ENCODE results near the gene TMTC1. TPM values are rescaled to one million over a fixed set of nuclear protein-coding genes. Genes with fewer than 3 reads are reported as not detected.

TMTC1 gene
- total and polyA plus RNA-seq, 2 experiments from 2014 or later = 4.8 to 24.3 TPM

DNA sequence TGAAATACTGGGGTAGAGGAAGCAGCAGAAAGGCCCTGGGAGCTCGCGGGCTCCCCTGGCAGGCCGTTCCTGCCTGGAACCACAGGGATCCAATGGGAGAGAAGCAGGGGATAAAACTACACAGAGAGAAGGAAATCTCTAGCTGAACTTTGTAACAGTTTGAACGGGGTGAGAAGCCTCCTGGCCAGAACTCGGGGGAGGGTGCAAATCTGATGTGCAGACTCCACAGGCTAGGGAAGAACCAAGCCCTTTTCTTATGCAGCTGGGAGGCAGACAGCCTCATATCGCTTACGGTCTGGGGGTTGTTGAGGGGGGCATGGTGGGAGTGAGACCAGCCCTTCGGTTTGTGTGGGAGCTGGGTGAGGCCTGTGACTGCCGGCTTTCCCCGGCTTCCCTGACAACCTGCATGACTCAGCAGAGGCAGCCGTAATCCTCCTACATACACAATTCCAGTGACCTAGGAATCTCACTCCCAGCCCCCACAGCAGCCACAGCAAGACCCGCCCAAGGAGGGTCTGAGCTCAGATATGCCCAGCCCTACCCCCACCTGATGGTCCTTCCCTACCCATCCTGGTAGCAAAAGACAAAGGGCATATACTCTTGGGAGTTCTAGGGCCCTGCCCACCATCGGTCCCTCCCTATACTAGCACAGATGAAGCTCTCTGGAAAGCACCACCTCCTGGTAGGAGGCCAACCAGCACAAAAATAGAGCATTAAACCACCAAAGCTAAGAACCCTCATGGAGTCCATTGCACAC is 143.0 kb downstream of the TMTC1 start (continued):
- TF ChIP-seq, protein P1, sequence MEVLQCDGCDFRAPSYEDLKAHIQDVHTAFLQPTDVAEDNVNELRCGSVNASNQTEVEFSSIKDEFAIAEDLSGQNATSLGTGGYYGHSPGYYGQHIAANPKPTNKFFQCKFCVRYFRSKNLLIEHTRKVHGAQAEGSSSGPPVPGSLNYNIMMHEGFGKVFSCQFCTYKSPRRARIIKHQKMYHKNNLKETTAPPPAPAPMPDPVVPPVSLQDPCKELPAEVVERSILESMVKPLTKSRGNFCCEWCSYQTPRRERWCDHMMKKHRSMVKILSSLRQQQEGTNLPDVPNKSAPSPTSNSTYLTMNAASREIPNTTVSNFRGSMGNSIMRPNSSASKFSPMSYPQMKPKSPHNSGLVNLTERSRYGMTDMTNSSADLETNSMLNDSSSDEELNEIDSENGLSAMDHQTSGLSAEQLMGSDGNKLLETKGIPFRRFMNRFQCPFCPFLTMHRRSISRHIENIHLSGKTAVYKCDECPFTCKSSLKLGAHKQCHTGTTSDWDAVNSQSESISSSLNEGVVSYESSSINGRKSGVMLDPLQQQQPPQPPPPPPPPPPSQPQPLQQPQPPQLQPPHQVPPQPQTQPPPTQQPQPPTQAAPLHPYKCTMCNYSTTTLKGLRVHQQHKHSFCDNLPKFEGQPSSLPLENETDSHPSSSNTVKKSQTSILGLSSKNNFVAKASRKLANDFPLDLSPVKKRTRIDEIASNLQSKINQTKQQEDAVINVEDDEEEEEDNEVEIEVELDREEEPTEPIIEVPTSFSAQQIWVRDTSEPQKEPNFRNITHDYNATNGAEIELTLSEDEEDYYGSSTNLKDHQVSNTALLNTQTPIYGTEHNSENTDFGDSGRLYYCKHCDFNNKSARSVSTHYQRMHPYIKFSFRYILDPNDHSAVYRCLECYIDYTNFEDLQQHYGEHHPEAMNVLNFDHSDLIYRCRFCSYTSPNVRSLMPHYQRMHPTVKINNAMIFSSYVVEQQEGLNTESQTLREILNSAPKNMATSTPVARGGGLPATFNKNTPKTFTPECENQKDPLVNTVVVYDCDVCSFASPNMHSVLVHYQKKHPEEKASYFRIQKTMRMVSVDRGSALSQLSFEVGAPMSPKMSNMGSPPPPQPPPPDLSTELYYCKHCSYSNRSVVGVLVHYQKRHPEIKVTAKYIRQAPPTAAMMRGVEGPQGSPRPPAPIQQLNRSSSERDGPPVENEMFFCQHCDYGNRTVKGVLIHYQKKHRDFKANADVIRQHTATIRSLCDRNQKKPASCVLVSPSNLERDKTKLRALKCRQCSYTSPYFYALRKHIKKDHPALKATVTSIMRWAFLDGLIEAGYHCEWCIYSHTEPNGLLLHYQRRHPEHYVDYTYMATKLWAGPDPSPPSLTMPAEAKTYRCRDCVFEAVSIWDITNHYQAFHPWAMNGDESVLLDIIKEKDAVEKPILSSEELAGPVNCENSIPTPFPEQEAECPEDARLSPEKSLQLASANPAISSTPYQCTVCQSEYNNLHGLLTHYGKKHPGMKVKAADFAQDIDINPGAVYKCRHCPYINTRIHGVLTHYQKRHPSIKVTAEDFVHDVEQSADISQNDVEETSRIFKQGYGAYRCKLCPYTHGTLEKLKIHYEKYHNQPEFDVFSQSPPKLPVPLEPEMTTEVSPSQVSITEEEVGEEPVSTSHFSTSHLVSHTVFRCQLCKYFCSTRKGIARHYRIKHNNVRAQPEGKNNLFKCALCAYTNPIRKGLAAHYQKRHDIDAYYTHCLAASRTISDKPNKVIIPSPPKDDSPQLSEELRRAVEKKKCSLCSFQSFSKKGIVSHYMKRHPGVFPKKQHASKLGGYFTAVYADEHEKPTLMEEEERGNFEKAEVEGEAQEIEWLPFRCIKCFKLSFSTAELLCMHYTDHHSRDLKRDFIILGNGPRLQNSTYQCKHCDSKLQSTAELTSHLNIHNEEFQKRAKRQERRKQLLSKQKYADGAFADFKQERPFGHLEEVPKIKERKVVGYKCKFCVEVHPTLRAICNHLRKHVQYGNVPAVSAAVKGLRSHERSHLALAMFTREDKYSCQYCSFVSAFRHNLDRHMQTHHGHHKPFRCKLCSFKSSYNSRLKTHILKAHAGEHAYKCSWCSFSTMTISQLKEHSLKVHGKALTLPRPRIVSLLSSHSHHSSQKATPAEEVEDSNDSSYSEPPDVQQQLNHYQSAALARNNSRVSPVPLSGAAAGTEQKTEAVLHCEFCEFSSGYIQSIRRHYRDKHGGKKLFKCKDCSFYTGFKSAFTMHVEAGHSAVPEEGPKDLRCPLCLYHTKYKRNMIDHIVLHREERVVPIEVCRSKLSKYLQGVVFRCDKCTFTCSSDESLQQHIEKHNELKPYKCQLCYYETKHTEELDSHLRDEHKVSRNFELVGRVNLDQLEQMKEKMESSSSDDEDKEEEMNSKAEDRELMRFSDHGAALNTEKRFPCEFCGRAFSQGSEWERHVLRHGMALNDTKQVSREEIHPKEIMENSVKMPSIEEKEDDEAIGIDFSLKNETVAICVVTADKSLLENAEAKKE (CRISPR knock-in tag; IDR thresholded peaks at IDR 0.05) = no peak
- TF ChIP-seq, protein P2, sequence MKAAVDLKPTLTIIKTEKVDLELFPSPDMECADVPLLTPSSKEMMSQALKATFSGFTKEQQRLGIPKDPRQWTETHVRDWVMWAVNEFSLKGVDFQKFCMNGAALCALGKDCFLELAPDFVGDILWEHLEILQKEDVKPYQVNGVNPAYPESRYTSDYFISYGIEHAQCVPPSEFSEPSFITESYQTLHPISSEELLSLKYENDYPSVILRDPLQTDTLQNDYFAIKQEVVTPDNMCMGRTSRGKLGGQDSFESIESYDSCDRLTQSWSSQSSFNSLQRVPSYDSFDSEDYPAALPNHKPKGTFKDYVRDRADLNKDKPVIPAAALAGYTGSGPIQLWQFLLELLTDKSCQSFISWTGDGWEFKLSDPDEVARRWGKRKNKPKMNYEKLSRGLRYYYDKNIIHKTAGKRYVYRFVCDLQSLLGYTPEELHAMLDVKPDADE (IDR thresholded peaks at IDR 0.05) = no peak

DNA sequence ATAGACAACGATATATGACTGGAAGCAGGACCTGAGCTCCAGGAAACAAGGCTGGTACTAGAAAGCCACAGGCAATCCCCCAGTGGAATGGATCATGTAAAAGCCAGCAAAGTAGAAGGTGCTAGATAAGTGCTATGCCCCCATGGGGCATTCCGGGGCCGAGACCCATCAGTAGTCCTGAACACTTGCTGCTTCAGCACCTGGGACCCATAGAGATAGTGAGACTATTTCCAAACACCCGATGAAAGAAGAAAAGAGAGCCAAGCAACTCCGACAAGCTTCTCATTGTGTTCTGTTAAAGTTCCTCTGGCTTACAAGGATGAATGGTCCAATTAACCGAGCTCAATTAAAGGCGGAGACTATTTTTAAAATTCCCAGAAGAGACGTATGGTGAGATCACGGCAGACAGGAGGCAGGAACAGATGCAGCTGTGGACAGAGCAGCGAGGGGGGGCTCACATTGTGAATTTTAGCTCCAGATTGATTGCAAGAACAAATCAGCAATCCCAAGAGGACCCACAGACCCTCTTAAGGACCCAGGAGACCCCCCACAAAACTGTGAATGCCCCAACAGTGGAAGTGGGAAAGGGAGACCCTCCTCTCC is 143.7 kb downstream of the TMTC1 start:
- ATAC-seq (no peak), DNase-seq (ENCODE audit: low spot score) (no peak)
- Histone ChIP-seq H2AFZ (no peak overlapping the region), H3K4me1 (ENCODE audit: insufficient read depth) (peaks cover 18% of the 10 kb centered on the region; the same call in 1 of the 2 replicates), H3K4me2 (no peak overlapping the region), H3K36me3 (ENCODE audit: insufficient read depth) (no peaks in the 10 kb centered on the region), H3K79me2 (replicated peaks; ENCODE audit: insufficient read depth) (no peaks in the 10 kb centered on the region), H3F3A (replicated peaks; ENCODE audit: low read depth) (no peaks in the 10 kb centered on the region), H4K20me1 (replicated peaks; ENCODE audit: insufficient read depth) (no peaks in the 10 kb centered on the region), H3K9me2 (ENCODE audit: insufficient read depth) (peaks cover 7% of the 10 kb centered on the region; the same call in 1 of the 2 replicates), H3K27me3 (ENCODE audit: insufficient read depth) (no peaks in the 10 kb centered on the region), H3K27ac (ENCODE audit: low read depth) (no peak overlapping the region), H3K4me3 (no peak overlapping the region)
- H3K27ac Mint-ChIP-seq = peak overlapping the region; percentile 91
- peaks cover 36% of the 10 kb centered on the region for H3K36me3 Mint-ChIP-seq (ENCODE audit: low read depth)
- peaks cover 40% of the 10 kb centered on the region for H3K4me1 Mint-ChIP-seq
- peaks cover 4% of the 10 kb centered on the region for H3K27me3 Mint-ChIP-seq (ENCODE audit: insufficient read depth, low read depth, poor library complexity)
- H3K9me3 Mint-ChIP-seq = 0 out of 3 replicates have a peak, but pooled peaks cover 3% of the 10 kb centered on the region
- no peak overlapping the region for H3K4me3 Mint-ChIP-seq
- no peak for TF ChIP-seq EZH2 (IDR thresholded peaks at IDR 0.05; ENCODE audit: low read depth, unreplicated experiment)
- TF ChIP-seq STAT1 (IDR thresholded peaks at IDR 0.05; ENCODE audit: unreplicated experiment) = no peak
- TF ChIP-seq NANOG (IDR thresholded peaks at IDR 0.05; ENCODE audit: borderline replicate concordance) = no peak
- no peak for TF ChIP-seq ZNF114 (CRISPR knock-in tag; IDR thresholded peaks at IDR 0.05)
- no peak for TF ChIP-seq ZNF331 (CRISPR knock-in tag; IDR thresholded peaks at IDR 0.05; ENCODE audit: low read depth)
- no peak for TF ChIP-seq POLR2AphosphoS5 (IDR thresholded peaks at IDR 0.05; ENCODE audit: low read depth)
- TF ChIP-seq, protein P3, sequence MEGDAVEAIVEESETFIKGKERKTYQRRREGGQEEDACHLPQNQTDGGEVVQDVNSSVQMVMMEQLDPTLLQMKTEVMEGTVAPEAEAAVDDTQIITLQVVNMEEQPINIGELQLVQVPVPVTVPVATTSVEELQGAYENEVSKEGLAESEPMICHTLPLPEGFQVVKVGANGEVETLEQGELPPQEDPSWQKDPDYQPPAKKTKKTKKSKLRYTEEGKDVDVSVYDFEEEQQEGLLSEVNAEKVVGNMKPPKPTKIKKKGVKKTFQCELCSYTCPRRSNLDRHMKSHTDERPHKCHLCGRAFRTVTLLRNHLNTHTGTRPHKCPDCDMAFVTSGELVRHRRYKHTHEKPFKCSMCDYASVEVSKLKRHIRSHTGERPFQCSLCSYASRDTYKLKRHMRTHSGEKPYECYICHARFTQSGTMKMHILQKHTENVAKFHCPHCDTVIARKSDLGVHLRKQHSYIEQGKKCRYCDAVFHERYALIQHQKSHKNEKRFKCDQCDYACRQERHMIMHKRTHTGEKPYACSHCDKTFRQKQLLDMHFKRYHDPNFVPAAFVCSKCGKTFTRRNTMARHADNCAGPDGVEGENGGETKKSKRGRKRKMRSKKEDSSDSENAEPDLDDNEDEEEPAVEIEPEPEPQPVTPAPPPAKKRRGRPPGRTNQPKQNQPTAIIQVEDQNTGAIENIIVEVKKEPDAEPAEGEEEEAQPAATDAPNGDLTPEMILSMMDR (conservative IDR thresholded peaks at IDR 0.05; ENCODE audit: low read depth in 2 of 2) = no peak
- no peak for TF ChIP-seq CREB1 (CRISPR knock-in tag; IDR thresholded peaks at IDR 0.05; ENCODE audit: low read depth)
- TF ChIP-seq, protein P4, sequence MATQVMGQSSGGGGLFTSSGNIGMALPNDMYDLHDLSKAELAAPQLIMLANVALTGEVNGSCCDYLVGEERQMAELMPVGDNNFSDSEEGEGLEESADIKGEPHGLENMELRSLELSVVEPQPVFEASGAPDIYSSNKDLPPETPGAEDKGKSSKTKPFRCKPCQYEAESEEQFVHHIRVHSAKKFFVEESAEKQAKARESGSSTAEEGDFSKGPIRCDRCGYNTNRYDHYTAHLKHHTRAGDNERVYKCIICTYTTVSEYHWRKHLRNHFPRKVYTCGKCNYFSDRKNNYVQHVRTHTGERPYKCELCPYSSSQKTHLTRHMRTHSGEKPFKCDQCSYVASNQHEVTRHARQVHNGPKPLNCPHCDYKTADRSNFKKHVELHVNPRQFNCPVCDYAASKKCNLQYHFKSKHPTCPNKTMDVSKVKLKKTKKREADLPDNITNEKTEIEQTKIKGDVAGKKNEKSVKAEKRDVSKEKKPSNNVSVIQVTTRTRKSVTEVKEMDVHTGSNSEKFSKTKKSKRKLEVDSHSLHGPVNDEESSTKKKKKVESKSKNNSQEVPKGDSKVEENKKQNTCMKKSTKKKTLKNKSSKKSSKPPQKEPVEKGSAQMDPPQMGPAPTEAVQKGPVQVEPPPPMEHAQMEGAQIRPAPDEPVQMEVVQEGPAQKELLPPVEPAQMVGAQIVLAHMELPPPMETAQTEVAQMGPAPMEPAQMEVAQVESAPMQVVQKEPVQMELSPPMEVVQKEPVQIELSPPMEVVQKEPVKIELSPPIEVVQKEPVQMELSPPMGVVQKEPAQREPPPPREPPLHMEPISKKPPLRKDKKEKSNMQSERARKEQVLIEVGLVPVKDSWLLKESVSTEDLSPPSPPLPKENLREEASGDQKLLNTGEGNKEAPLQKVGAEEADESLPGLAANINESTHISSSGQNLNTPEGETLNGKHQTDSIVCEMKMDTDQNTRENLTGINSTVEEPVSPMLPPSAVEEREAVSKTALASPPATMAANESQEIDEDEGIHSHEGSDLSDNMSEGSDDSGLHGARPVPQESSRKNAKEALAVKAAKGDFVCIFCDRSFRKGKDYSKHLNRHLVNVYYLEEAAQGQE (IDR thresholded peaks at IDR 0.05; ENCODE audit: unreplicated experiment) = no peak
